ENCODE results near the gene GDF2.

DNA sequence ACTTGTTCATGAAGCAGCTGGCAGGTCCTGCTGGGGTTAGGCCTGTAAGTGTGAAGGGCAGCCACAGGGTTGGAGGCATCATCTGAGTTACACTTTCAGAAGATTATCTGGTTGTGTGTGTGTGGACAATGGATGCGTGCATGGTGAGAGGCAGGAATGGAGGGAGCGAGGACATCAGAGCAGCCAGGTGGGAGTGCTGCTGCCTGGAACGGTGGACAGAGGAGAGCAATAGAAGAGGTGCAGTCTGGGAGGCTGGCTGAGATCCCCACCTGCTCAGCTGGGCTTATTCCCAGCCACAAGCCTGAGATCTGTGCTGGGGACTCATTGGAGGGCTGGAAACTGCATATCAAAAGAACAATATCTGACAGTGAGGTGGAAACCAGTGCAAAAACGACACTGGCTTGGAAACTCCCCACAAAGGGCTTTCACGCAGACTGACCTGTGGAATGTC lies 44.0 kb downstream of the GDF2 start:
- TF ChIP-seq, protein P1, sequence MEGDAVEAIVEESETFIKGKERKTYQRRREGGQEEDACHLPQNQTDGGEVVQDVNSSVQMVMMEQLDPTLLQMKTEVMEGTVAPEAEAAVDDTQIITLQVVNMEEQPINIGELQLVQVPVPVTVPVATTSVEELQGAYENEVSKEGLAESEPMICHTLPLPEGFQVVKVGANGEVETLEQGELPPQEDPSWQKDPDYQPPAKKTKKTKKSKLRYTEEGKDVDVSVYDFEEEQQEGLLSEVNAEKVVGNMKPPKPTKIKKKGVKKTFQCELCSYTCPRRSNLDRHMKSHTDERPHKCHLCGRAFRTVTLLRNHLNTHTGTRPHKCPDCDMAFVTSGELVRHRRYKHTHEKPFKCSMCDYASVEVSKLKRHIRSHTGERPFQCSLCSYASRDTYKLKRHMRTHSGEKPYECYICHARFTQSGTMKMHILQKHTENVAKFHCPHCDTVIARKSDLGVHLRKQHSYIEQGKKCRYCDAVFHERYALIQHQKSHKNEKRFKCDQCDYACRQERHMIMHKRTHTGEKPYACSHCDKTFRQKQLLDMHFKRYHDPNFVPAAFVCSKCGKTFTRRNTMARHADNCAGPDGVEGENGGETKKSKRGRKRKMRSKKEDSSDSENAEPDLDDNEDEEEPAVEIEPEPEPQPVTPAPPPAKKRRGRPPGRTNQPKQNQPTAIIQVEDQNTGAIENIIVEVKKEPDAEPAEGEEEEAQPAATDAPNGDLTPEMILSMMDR (IDR thresholded peaks at IDR 0.05) = no peak
- TF ChIP-seq POLR2A (IDR thresholded peaks at IDR 0.05) = no peak

Data from uterus (tissue), 2 donors.